HTR-8/SVneo (cell line): Measurements from ENCODE around the gene TLR4.

Source experiments
- DNase-seq: peaks from one replicate; pipeline ENCODE4 v3.0.0; 2011; ENCODE audit warnings: low spot score, mixed read lengths; ENCODE audit not compliant: insufficient read length
- FAIRE-seq: peaks from 2 replicates; lab custom pipeline; 2011; peaks lifted over from hg19 to GRCh38; lab: Jason Lieb, UNC

Gene TLR4

DNA sequence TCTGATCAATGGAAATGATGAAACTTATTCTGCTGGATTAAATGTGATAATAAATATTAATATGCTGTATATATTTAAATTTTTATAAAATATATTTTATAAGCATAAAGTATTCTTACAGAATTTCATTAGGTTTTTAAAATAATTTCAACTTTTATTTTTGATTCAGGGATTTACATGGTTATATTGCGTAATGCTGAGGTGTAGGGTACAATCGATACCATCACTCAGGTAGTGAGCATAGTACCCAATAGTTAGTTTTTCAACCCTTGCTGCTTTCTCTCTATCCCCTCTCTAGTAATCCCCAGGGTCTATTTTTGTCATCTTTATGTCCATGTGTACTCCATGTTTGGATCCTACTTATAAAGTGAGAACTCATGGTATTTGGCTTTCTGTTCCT is 5.7 kb downstream of the TLR4 start:
- DNase-seq (no peak), FAIRE-seq (no peak)

DNA sequence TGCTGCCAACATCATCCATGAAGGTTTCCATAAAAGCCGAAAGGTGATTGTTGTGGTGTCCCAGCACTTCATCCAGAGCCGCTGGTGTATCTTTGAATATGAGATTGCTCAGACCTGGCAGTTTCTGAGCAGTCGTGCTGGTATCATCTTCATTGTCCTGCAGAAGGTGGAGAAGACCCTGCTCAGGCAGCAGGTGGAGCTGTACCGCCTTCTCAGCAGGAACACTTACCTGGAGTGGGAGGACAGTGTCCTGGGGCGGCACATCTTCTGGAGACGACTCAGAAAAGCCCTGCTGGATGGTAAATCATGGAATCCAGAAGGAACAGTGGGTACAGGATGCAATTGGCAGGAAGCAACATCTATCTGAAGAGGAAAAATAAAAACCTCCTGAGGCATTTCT is 10.1 kb downstream of the TLR4 start:
- DNase-seq: no peak
- FAIRE-seq: no peak

DNA sequence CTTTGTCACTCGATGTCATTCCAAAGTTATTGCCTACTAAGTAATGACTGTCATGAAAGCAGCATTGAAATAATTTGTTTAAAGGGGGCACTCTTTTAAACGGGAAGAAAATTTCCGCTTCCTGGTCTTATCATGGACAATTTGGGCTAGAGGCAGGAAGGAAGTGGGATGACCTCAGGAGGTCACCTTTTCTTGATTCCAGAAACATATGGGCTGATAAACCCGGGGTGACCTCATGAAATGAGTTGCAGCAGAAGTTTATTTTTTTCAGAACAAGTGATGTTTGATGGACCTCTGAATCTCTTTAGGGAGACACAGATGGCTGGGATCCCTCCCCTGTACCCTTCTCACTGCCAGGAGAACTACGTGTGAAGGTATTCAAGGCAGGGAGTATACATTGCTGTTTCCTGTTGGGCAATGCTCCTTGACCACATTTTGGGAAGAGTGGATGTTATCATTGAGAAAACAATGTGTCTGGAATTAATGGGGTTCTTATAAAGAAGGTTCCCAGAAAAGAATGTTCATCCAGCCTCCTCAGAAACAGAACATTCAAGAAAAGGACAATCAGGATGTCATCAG is 11.3 kb downstream of the TLR4 start:
- DNase-seq (no peak), FAIRE-seq (no peak)

DNA sequence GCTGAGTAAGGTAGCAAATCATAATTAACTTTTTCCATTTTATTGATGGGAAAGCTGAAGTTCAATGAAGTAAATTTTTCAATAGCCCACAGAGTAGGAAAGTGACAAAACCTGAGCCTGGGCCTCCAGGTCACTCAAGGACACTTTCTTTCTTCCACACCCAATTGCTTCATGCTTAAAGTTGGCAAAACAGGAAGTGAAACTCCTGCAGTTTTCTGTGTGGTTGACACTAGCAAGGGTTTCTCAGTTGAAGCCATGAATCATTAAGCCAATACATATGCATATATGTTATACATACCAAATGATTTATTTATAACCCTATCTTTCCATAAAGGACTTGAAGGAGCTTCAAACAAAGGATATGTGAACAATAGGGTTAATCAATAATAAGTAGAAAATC is 13.9 kb downstream of the TLR4 start:
- no peak for FAIRE-seq

DNA sequence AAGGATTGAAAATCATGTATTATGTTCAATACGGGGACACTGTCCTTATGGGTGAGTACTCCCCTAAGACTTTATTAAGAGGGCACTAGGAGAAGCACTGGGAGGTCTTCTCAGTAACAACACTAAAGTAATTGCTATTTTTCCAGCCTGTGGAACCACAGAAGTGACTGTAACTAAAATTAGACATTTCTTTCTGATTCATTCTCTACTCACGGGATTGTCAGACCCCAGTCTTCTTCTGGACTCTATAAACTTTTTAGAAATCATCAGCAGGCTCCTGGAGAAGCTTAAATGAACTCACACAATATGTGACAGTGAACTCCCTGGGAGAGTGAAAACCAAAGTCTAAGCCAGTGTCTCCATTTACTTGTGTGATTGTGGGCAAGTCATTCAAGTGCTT is 14.5 kb downstream of the TLR4 start:
- no peak for FAIRE-seq
- no peak for DNase-seq

More for the DNA sequence above, 13.9 kb downstream of the TLR4 start:
- no peak for DNase-seq

DNA sequence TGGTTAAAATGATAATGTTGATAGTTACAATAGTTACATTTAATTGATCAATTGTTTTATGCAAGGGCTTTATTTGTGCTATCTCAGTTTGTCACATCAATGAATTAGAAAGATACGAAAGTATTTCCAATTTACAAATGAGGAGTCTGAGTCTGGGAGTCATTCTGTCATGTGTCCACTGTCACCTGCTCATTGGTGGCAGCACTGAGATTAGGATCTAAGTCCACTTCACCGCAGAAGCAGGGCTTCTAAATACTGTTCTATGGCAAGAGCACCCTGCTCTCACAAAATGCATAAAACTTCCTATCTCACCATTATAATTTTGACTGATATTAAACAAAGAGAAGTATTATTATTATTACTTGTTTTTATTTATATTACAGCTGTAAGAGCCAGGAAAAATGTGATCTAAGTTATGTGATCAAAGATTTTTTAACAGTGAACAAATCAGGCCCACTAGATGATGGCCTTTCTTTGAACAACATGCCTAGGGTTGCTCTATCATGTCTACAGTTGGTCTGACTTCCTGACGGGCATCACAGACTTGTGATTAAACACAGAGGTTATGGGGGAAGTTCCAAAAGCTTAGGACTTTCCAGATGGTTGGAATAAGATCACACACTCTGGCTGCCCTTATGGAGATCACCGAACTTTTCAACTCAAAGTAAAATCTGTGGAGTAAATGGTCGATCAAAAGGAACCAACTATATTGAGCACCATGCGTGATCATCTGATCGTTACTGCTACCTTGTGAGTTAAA is 15.1 kb downstream of the TLR4 start:
- FAIRE-seq (no peak), DNase-seq (no peak)

DNA sequence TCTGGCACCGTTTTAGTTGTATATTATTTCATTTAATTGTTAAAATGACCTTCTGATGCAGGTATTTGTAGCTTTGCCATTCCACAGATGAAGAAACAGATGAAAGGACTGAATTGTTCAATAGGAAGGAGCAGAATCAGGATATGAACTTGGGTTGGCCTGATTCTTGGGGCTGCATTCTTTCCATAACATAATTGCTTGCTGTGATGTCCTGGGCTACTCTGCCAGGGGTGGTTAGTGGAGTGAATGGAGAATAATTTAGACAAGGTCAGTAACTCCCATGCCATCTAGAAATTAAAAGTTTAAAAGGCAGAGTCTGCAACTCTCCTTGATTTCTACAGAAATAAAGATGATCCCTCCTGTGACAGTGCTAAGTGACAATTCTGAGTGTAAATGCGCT is 15.9 kb downstream of the TLR4 start:
- no peak for DNase-seq
- FAIRE-seq: no peak

DNA sequence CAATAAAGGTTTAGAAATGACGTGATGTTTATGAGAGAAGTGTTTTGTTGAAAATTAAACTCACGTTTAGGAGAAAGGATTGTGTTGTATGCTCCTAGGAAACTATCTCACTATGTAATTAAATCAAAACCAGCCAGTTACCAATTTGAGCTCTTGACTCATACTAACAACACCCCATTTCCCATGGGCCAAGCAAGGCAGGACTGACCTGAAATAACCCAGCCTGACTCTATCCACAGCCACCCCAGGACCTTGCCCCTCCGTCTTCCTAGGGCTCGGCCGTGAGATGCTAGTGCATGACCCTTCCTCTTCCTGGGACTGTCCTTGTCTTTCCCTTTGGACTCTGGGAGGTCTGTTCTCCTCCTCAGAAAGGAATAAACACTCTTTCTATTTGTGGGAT is 16.4 kb downstream of the TLR4 start:
- DNase-seq: no peak
- FAIRE-seq: no peak

DNA sequence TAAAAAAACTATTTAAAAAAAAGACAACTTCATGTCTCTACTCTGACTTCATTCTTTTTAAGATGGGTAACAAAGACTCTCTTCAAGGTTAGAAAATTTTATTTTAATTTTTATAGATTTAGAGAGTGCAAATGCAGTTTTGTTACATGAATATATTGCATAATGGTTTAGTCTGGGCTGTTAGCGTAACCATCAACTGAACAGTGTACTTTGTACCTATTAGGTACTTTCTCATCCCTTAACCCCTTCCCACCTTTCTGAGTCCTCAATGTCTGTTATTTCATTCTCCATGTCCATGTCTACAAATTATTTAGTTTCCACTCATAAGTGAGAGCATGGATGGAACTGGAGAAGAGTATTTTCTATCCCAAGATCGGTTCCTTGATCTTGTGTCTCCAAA is 16.8 kb downstream of the TLR4 start:
- FAIRE-seq (no peak), DNase-seq (no peak)

DNA sequence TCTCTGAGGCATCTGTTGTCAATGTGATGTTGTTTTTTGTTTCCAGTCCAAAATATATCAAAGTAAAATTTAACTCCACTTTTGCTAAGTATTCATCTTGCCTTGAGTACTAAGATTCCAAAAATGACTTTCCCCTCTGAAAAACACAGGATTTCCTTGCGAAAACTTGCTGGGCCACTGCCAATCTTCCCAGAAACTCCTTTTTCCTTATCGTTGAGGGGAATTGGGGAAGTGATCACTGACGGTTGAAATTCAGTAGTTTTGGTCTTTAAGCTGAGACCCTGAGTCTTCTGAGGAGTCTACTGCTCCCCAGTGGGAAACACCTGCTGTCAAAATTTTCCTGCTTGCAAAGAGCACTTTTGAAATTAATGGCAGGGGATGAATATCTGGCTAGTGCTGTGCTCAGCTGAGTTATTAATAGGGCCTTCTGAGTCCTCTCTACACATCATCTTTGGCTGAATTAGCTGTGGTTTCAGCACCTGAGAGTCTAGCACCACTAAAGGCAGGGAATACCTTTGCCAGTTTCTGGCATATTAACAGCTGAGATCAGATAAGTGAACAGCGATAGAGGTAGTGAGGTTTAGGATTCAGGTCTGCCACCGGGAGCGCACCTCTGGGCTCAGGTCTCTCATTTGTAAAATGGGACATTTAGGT is 18.0 kb downstream of the TLR4 start:
- DNase-seq (no peak), FAIRE-seq (no peak)

DNA sequence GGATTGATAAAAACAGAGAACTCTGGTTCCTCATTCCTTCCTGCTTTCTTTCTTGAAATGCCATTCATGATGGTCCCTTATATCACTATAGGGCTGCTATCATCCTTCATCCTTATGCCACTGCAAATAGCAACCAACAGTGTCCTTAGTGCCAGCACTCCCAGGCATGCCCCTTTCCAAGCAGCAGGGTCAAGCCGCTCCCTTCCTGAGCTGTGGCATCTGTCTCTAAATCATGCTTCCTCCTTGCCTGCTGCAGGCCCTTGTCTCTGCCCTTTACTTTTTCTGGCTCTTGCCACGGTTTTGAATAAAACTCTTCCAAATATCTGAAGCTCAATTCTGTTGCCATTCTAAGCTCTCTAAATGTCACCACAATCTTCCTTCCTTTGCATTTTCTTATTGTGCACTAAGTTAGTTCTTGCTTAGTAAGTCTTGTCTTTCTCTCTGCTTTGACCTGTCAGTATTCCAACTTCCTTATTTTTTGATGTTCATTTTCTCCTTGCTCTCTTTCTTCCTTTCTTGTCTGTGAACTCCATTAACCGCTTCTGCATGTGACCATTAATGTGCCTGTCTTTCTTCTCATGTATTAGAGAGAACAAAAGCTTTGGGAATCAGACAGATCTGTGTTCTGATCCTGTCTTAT is 19.9 kb downstream of the TLR4 start:
- no peak for FAIRE-seq
- no peak for DNase-seq

DNA sequence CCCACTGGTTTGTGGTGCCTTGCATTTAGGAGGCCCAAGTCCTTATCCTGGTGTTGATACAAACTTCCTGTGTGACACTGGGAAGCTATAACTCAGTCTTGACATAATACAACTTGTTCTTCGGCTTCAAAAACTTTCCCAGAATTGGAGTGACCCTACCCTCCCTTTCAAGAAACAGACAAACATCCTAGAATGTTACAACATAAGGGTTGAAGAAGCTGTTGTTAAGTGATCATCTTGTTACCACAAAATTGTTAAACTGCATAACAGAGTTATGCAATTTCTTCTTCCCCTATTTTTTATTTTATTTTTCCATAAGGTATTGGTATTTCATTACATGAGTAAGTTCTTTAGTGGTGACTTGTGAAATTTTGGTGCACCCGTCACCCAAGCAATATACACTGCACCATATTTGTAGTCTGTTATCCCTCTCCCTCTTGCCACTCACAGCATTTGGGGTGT is 21.3 kb downstream of the TLR4 start:
- no peak for DNase-seq
- no peak for FAIRE-seq

DNA sequence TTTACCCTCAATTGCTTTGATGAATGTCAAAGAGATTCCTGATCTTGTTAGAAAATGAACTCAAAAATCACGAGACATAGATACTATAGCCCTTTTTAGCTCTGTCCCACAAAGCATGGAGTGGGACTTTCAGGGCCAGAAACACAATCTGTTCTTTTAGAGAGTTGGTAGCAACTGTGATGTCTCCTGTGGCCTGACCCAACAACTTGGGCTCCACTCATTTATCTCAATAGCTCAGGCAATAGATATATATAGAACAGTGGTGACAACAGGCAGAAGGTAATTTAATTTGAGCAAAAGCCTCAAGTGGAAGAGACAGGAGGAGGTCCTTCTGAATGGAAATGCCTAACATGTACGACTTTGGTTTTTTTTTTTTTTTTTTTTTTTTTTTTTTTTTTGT is 25.2 kb downstream of the TLR4 start:
- FAIRE-seq (no peak), DNase-seq (no peak)

DNA sequence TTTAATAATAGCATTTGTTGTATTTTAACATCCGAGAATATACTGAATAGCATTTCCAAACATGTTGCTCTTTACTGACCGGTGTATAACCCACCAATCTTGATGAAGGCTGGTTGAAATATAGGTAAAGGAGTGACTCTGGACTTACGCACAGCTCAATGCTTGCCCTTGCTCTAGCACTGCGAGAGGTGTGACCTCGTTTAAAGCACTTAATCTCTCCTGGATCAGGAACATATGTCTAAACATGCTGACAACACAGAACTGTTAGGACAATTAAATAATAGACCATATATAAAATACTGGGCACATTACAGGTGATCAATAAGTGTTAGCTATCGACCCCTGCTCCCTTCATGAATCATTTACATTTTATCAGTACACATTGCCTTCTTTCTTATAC is 28.3 kb downstream of the TLR4 start:
- DNase-seq: no peak
- no peak for FAIRE-seq

DNA sequence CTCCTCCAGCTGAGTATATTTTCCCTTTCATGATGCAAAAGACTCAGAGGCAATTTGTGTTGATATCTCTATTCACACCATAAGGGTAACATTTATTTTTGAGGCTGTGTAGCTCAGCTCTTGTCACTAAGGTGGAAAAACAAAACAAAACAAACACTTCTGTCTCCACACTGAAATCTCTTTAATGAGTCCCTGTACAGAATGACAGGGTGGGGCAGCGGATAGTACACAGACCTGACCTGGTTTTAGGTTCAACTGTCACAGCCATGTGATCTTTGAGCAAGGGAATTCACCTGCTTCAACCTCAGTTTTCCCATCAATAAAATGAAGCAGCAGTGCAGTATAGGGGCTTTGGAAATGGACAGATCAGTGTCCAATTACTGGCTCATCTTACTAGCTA is 29.3 kb downstream of the TLR4 start:
- DNase-seq (no peak), FAIRE-seq (no peak)

DNA sequence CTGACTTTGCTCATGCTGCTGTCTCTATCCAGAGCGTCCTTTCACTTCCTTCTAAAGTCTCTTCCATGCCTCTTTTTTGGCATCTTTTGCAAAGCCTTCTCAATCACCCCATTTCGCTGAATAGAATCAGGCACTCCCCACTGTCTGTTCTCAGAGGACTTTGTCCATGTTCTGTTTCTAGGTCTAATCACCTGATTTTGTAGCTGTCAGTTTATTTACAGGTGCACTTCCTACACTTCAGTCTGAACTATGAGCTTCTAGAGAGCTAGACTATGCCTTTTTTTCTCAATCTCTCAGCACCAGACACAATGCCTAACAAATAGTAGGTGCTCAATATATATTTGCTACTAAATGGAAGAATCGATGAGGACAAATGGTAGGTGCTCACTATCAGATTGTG is 29.9 kb downstream of the TLR4 start:
- FAIRE-seq: no peak
- DNase-seq: no peak

DNA sequence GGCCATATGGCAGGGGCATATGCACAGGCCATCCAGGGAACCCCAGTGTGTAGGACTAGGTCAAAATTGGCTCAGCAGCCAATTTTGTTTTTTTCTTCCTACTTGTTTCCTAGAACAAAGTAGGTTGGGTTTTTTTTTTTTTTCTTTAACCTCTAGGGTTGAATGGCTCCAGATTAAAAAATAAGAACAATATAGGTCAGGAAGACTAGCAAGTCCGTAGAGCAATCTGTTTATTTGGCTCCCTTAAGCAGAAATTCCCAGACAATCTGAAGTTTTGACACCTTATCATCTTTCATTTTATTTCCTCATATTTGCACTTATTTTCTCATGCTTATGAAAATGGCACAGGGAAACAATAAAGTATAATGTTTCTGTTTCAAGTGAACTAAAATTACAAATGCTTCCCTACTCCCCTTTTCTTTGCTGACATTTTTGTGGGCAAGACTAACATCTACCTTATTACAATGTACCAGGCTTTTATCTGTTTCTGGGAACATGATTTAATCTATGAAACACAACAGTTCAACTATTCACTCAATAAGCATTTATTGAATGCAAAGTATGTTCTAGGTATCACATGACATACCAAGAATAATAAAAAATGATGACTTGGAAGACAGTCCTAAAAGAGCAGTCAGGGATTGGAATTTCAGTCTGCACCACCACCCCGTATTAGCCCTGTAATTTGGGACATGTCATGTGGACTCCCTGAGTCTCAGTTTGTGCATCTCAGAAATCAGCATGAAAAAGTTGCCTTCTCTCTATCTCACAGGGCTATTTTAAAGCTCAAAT is 30.5 kb downstream of the TLR4 start:
- FAIRE-seq: no peak

DNA sequence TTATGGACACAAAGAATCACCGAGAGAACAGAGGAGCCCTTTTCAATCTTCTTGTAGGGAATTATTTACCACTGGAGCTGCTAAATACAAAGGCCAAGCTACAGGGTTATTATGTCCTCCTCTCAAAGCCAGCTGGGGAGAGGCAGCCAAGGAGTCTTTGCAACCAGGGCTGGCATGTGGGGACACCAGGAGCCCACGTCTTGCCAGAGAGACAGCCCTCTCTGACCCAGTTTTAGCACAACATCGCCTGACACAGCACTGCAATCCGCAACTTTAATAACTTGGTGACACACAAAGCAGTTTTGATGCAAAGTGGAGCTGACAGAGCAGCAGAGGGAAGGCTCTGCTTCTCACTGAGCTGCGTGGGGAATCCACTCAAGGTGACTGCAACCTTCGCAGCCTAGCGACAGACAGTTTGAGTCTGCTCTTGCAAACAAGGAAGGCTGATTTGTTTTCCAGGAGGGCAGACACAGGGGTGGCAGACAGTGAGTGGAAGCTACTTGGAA is 33.6 kb downstream of the TLR4 start:
- no peak for FAIRE-seq
- DNase-seq: no peak

More for the DNA sequence above, 30.5 kb downstream of the TLR4 start:
- peak; percentile 18 for DNase-seq

DNA sequence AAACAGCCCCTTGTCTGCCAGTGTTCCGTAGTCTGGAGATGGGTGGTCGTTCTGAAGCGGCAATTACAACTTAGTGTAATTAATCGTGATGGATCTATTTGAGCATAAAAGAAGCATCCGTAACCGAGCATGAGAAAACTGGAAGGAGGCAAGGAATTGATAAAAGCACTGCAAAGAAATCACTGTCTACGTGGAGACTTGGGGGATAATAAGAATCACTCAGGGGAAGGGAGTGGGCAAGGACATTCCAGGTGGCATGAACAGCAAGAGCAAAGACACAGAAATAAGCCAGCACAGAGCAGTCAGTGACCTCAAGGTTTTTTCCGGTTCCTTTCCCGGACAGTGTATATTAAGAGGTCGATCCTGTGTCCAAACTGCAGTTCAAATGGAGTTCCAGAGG is 35.0 kb downstream of the TLR4 start:
- DNase-seq: no peak
- no peak for FAIRE-seq
